GM12874 (cell line): ENCODE measurements around the gene MYO10.

Experiments used
- CTCF ChIP-seq: IDR thresholded peaks from 2 replicates; pipeline ENCODE4 v1.5.1; 2011; ENCODE audit warnings: low read depth, mild to moderate bottlenecking, control low read depth, low read length, moderate library complexity; ENCODE audit not compliant: insufficient read depth

MYO10 gene

DNA sequence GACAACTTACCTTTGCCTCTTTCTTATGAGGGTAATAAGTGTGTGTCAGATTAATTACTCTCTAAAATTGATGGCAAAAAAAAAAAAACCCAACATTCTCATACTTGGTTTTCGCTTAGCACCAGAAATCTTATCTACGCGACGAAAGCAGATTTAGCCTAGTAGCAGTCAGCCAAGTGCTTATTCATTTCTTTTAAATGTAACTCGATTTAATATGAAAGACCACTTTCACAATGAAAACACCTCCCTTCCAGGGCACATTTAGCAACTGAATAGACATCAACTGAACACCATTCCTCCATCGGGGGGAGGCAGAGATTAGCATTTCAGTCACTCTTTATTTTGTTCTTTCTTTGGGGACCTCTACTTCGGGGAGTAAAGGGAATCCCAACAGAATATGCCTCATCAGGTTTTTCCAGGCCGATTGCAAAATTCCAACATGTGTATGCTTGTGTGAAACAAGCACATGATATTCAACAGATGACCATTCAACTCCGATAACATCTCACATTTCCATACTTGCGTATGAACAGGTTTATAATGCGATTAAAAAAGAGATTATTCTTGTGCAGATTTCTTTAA, 195.2 kb downstream of the MYO10 start:
- TF ChIP-seq CTCF = no peak

DNA sequence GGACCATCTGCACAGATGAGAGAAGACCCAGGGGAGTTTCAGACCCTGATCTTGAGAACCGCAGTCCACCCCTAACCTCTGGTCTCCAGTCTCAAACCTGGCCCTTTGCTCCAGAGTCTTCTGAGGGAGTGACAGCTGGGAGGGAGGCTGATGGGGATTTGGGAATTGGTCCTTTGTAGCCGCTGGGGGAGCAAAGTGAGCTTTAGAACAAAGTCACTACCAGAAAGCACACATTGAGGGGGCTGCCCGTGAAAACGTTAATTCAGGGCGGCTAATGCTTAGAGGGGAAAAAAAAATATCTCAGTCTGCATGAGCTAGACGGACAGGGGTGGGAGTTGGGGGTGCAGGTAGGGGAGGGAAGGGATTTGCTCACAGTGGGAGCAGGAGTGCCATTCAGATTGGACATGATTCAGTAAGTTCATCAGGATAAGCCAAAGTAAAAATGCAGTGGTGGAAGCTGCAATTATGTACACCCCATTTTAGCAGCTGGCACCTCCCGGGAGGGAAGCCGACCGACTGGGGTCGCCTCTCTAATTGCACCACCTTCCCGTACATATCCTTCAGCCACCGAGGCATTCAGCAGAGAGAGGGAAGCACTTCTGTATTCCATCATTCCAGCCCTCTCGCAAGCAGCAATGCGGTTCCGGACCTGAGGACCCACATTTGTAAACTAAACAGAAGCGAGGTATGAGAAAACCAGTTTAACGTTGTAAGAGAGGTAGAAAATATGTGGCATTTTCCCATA, 195.8 kb downstream of the MYO10 start:
- no peak for TF ChIP-seq CTCF

GRCh38 chr5:16737620-16738364, 198.3 kb downstream of the MYO10 start:
- no peak for TF ChIP-seq CTCF

DNA sequence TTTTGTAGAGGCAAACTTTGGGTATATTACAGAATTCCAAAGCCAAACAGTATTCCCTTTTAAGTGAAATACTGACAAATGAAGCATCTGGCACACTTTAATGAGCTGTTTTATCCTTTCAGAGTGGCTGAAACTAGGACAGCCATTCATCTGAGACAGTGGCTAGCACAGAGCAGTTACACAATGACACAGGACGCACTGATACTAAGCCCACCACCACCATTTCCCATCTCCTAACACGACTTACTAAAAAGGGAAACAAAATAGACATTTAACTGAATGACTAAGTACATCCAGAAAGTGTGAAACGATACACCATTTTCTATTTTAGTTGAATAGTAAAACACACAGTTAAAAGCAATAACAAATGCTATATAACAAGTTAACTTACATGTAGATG, 198.9 kb downstream of the MYO10 start:
- TF ChIP-seq CTCF = no peak

DNA sequence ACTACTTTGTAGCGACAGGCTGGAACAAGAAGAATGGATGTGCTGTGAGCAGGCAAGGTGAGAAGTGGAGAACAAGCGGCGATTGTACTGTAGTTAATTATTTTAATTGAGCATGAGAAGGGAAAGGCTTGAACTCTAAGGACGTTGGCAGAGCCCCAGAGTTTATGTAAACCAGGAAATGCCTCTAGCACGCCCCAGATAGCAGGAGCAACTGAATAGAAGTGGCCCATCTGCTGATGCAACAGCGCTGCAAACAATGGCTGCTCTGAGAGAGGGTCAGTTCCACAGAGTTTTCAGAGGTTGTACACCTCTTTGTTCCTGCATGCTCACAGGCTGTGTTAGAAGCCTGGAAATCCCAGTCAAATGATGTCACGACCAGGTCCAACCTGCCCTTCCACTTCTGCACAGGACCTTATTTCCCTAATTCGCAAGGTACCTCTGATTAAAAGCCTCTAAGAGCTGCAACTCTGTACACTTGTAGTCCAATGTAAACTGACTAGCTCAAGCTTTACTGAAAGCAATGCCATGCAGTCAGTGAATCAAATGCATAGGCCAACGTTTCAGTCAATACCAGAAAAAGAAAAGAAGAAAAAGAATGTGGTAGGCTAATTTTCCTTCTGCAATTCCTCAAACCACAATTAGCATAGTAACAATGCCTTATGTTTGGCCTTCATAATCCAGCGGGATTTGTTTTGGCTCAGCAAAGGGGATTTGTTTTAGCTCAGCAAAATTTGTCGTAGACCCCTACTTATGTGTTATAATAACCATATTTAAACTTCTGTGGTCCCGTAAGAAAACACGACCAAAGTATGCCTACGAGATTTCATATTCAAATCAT, 199.7 kb downstream of the MYO10 start:
- no peak for TF ChIP-seq CTCF

DNA sequence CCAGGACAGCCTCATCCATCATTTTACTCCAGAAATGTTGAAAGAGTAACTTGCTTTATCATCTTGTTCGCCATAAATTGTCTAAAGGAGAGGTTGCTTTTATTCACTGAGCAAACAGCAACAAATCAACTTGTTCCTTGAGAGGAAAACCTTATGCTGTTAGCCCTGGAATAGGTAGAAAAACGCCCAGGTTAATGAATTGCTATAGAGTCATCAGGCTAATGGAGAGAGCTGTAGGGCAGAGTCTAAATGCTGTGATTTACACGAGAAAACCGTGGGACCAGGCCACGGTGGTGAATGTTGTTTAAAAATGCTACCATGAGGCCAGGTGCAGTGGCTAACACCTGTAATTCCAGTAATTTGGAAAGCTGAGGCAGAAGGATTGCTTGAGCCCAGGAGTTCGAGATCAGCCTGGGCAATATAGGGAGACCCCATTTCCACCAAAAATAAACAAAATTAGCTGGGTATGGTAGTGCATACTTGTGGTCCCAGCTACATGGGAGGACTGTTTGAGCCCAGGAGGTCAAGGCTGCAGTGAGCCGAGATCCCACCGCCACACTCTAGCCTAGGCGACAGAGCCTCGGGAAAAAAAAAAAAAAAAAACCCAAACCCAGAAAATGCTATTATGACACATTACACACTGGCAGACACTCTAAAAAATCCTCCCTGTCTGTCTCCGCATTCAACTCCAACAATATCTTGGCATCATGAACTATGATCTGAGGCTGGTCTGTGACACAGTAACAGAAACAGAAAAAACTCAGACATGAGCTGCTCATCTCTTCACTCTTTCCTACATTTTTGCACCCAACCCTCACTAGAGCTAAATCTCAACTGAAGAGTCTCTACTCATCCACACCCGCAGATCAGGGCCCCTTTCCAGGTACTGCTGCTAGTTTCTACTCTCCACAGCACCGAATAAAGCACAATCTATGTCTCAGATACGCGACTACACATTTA, 200.7 kb downstream of the MYO10 start:
- no peak for TF ChIP-seq CTCF
